Left lung (tissue), 10 donors: ENCODE data around the gene NTM. TPM values are rescaled to one million over a fixed set of nuclear protein-coding genes. Genes with fewer than 3 reads are reported as not detected.

Experiments used
- ATAC-seq: fragments of 200-7000 bp; cut with Tn5 transposase; one replicate; pipeline ENCODE4 v1.9.1; 2020; ENCODE audit warnings: moderate library complexity
- DNase-seq, 4 donors: peaks; one replicate each; pipeline ENCODE4 v3.0.0-alpha.2; 2013 to 2020
- H3K27ac ChIP-seq, 2 donors: fragments of 200-600 bp; sonication (generic) in 1 of 2; one replicate each; pipeline versions ENCODE4 v1.5.0 to v1.8.0; 2020 to 2021
- H3K27me3 ChIP-seq, 2 donors: fragments of 200-600 bp; sonication (generic) in 1 of 2; one replicate each; pipeline versions ENCODE4 v1.5.0 to v1.8.0; 2020 to 2021
- H3K36me3 ChIP-seq, 2 donors: fragments of 200-600 bp; sonication (generic) in 1 of 2; one replicate each; pipeline versions ENCODE4 v1.5.0 to v1.8.0; 2020 to 2021
- H3K4me1 ChIP-seq, 2 donors: fragments of 200-600 bp; one replicate each; pipeline ENCODE4 v1.8.0; 2021
- H3K4me3 ChIP-seq, 2 donors: fragments of 200-600 bp; sonication (generic) in 1 of 2; one replicate each; pipeline versions ENCODE4 v1.5.0 to v1.8.0; 2020 to 2021; ENCODE audit warnings: mild to moderate bottlenecking in 1 of 2
- H3K9me3 ChIP-seq, 2 donors: fragments of 200-600 bp; sonication (generic) in 1 of 2; one replicate each; pipeline versions ENCODE4 v1.5.0 to v1.8.0; 2020 to 2021
- intact Hi-C, 2 donors: fragments of 100-400 bp; cut with DNase I; formaldehyde crosslinking; loops; one replicate each; pipeline versions ENCODE4 v1.11.2 to v1.14.2; 2022
- polyA plus RNA-seq, 6 donors: library from polyadenylated mRNA; unstranded; fragments of 120-200 nt; gene quantifications; one replicate each; pipeline ENCODE4 v1.2.1, GENCODE V29; 2013; ENCODE audit not compliant: insufficient read length in 6 of 6
- total RNA-seq, 2 donors: library from RNA; stranded (reverse); fragmentation: NEBNext Ultra II Directional; extraction: Animal tissue kit (Norgen Biotek cat#: 25700); gene quantifications; one replicate each; pipeline ENCODE4 v1.2.1, GENCODE V29; 2021
- TF ChIP-seq, protein P1 (sequence below), 2 donors: fragments of 200-600 bp; sonication (generic) in 1 of 2; IDR thresholded peaks; one replicate each; pipeline versions ENCODE4 v1.5.0 to v1.8.0; 2021; ENCODE audit warnings: antibody characterized with exemption in 2 of 2
- donor health status: DM: no; HTN: yes; CAD: no.
- donor health status: DM: no; HTN: no; CAD: no.

Gene NTM
- total and polyA plus RNA-seq, 8 donors: 9.5 to 31.0 (median 21.1) TPM

DNA sequence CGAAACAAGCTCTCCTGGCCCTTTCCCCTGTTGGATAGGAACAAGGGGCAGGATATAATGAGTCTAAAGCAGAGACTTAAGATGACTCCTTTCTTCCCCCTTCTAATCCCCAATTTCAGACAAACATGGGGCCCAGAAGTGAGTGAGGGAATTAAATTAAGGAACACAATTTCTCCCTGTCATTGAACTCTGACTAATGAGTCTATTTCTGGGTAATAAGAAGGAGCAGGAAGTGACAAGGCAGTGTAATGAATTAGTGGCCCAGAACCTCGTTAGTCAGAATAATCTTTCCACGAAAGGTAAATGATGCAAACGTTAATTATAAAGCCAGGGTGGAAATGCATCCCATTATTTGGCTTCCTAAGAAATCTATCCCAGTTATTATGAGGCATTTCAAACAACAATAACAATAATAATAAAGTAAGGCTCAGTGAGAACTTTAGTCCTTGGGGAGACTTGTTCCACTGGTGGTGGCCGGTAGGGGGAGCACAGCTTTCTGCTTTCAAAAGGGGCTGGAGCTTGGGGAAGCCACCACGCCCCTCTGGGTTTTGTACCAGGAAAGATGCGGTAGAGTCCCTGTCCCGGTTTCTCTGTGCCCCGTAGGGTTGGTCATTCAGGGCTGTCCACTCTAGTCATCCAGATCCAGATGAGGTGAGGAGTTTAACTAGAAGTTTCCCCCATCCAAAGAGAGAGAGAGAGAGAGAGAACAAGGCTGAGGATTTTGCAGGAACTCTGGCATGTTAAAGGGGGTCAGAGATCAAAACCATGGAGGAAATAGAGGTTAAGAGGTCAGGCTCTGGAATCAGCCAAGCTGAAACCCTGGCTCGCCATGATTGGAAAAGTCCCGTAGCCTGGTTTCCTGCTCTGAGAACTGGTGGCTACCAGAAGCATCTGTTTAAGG lies 298.3 kb downstream of the NTM start:
- Histone ChIP-seq H3K4me3 (no peak overlapping the region), H3K36me3 (no peaks in the 10 kb centered on the region), H3K4me1 (no peaks in the 10 kb centered on the region), H3K27ac (no peak overlapping the region), H3K27me3 (no peaks in the 10 kb centered on the region), H3K9me3 (no peaks in the 10 kb centered on the region)
- intact Hi-C loops: no loop called here
- TF ChIP-seq, protein P1, sequence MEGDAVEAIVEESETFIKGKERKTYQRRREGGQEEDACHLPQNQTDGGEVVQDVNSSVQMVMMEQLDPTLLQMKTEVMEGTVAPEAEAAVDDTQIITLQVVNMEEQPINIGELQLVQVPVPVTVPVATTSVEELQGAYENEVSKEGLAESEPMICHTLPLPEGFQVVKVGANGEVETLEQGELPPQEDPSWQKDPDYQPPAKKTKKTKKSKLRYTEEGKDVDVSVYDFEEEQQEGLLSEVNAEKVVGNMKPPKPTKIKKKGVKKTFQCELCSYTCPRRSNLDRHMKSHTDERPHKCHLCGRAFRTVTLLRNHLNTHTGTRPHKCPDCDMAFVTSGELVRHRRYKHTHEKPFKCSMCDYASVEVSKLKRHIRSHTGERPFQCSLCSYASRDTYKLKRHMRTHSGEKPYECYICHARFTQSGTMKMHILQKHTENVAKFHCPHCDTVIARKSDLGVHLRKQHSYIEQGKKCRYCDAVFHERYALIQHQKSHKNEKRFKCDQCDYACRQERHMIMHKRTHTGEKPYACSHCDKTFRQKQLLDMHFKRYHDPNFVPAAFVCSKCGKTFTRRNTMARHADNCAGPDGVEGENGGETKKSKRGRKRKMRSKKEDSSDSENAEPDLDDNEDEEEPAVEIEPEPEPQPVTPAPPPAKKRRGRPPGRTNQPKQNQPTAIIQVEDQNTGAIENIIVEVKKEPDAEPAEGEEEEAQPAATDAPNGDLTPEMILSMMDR (IDR thresholded peaks at IDR 0.05): peak; percentile 32 to 63
- no peak for DNase-seq
- peak; percentile 62 for ATAC-seq

GRCh38 chr11:131669401-131669780 lies 299.0 kb downstream of the NTM start:
- Histone ChIP-seq H3K27ac (no peak overlapping the region), H3K27me3 (no peaks in the 10 kb centered on the region), H3K4me1 (no peaks in the 10 kb centered on the region), H3K4me3 (no peak overlapping the region), H3K36me3 (no peaks in the 10 kb centered on the region), H3K9me3 (no peaks in the 10 kb centered on the region)
- ATAC-seq (no peak), DNase-seq (no peak)
- TF ChIP-seq, protein P1 (IDR thresholded peaks at IDR 0.05): no peak
- intact Hi-C loops: no loop called here

DNA sequence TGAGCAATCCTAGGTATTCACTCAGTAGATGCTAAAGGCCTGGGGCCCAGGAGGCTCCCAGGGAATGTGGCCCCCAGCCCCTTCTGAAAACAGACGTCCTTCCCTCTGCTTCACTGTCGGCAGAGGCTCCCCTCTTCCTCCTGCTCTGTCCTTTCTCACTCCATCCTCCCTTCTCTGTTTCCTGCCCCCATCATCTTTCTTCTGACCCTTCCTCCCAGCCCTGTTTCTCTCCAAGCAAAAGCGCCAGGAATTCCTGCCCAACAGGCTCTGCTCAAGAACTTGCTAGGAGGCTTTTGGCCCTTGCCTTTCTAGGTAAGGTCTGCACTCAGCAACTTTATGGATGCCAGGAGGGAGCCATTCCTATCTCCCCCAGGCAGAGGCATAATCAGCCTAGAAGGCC lies 300.5 kb downstream of the NTM start:
- DNase-seq (no peak), ATAC-seq (no peak)
- H3K9me3 ChIP-seq: no peaks in the 10 kb centered on the region
- intact Hi-C loops: loop anchor here in 1 of 2 donors (10.0 kb wide), 1 partner anchor 606 kb away; no protein-coding TSS in a partner anchor
- H3K4me1 ChIP-seq: no peaks in the 10 kb centered on the region
- H3K27me3 ChIP-seq: peaks cover 0 to 8% of the 10 kb centered on the region in 2 donors
- H3K36me3 ChIP-seq: no peaks in the 10 kb centered on the region
- no peak overlapping the region for H3K27ac ChIP-seq
- TF ChIP-seq, protein P1 (IDR thresholded peaks at IDR 0.05): no peak
- no peak overlapping the region for H3K4me3 ChIP-seq

DNA sequence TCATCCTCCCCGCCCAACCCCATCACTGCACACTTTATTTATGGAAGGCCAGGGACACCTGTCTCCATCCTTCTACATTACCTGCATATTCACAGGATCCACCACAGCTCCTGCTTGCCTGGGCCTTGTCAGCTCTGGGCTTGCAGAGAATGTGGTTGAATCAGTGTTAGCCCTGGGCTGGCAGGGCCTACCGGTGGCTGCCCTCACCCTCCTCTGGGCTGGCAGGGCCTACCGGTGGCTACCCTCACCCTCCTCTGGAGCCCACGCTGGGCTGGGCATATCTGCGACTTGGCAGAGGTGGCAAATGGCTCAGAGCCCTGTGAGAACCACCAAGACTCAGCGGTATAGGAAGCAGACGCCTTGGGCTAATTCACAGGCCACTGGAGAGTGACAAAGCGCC lies 300.9 kb downstream of the NTM start:
- DNase-seq: no peak
- no peaks in the 10 kb centered on the region for H3K9me3 ChIP-seq
- TF ChIP-seq, protein P1 (IDR thresholded peaks at IDR 0.05): no peak
- no peaks in the 10 kb centered on the region for H3K36me3 ChIP-seq
- H3K27ac ChIP-seq: no peak overlapping the region
- intact Hi-C loops: loop anchor here in 1 of 2 donors (10.0 kb wide), 1 partner anchor 607 kb away; no protein-coding TSS in a partner anchor
- no peak overlapping the region for H3K4me3 ChIP-seq
- ATAC-seq: no peak
- no peaks in the 10 kb centered on the region for H3K4me1 ChIP-seq
- H3K27me3 ChIP-seq: peaks cover 0 to 8% of the 10 kb centered on the region in 2 donors

DNA sequence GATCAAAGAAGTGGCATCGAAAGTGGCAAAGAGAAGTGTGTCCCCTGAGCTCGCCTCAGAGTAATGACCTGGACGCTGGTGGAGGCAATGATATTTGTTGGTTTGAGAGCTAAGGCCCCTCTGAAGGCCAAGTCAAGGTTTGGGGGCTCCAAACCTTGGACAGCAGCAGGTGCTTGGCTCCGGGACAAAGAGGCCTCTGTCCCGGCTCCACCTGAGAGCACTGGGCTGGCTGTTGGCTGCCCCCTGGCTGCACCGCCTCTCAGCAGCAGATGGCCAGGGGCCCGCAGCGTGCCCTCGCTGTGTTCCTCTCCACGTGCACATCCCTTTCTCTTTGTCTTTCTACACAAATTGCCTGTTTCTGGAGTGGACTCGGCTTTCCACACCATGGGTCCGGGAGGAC lies 301.3 kb downstream of the NTM start:
- ATAC-seq: no peak
- intact Hi-C loops: loop anchor here in 1 of 2 donors (10.0 kb wide), 1 partner anchor 607 kb away; no protein-coding TSS in a partner anchor

More for the DNA sequence above, 301.3 kb downstream of the NTM start:
- TF ChIP-seq, protein P1 (IDR thresholded peaks at IDR 0.05): no peak
- H3K27me3 ChIP-seq: peaks cover 0 to 8% of the 10 kb centered on the region in 2 donors
- H3K36me3 ChIP-seq: no peaks in the 10 kb centered on the region
- no peaks in the 10 kb centered on the region for H3K4me1 ChIP-seq
- DNase-seq: no peak
- H3K4me3 ChIP-seq: no peak overlapping the region
- H3K27ac ChIP-seq: no peak overlapping the region
- H3K9me3 ChIP-seq: no peaks in the 10 kb centered on the region
